B cell (primary cell): ENCODE data around the gene SCAMP1. TPM values are rescaled to one million over a fixed set of nuclear protein-coding genes. Genes with fewer than 3 reads are reported as not detected.

ENCODE experiments used
- ATAC-seq: fragments of 200-7000 bp; cut with Tn5 transposase; one replicate; pipeline ENCODE4 v1.10.0; 2021; ENCODE audit warnings: low read depth, mild to moderate bottlenecking, moderate number of reproducible peaks, moderate library complexity
- CTCF ChIA-PET: fragments of 350-600 bp; sonication (Branson Sonifier 250); formaldehyde crosslinking; loops from one replicate; lab custom pipeline; 2021; ENCODE audit warnings: antibody characterized with exemption, inconsistent platforms; lab: Charles Lee
- POLR2A ChIA-PET: fragments of 350-600 bp; sonication (Branson Sonifier 250); formaldehyde crosslinking; loops from one replicate; lab custom pipeline; 2021; ENCODE audit warnings: antibody characterized with exemption; lab: Charles Lee
- DNase-seq: peaks from one replicate; pipeline ENCODE4 v3.0.0; 2013
- H2AFZ ChIP-seq: 2 replicates; pipeline ENCODE4 v1.6.1; 2012; ENCODE audit warnings: mild to moderate bottlenecking, low read depth, low read length; ENCODE audit not compliant: insufficient read depth, poor library complexity, severe bottlenecking
- H3K27ac ChIP-seq, 2 donors: 1 replicate in 1 of 2; 2 replicates in 1 of 2; pipeline ENCODE4 v1.5.1; 2012 to 2013; ENCODE audit warnings: low read length in 2 of 2, mild to moderate bottlenecking in 2 of 2, moderate library complexity in 1 of 2
- H3K27me3 ChIP-seq, 4 experiments: fragments of 200-600 bp in 1 of 4; sonication (generic) in 1 of 4; replicated peaks in 1 of 4; 1 replicate in 2 of 4; 2 replicates in 2 of 4; pipeline versions ENCODE4 v1.6.1 to v1.7.0; 2013 to 2016; ENCODE audit warnings: low read length in 3 of 4, mild to moderate bottlenecking in 2 of 4, mixed read lengths in 1 of 4, moderate library complexity in 1 of 4; ENCODE audit not compliant: insufficient read depth in 4 of 4, control insufficient read depth in 3 of 4; ENCODE audit errors: control extremely low read depth in 1 of 4
- H3K36me3 ChIP-seq, 2 experiments: replicated peaks in 1 of 2; 1 replicate in 1 of 2; 2 replicates in 1 of 2; pipeline versions ENCODE4 v1.6.1 to v1.7.1; 2013; ENCODE audit warnings: low read length in 1 of 2; ENCODE audit not compliant: insufficient read depth in 2 of 2, control insufficient read depth in 1 of 2; ENCODE audit errors: control extremely low read depth in 1 of 2, extremely low read depth in 1 of 2
- H3K4me1 ChIP-seq, 2 donors: fragments of 200-600 bp in 1 of 2; sonication (generic) in 1 of 2; 1 replicate in 1 of 2; 2 replicates in 1 of 2; pipeline versions ENCODE4 v1.5.1 to v1.6.1; 2013 to 2017; ENCODE audit warnings: low read length in 2 of 2; ENCODE audit not compliant: control insufficient read depth in 2 of 2, insufficient read depth in 2 of 2
- H3K4me2 ChIP-seq: replicated peaks from 2 replicates; pipeline ENCODE3; 2012; ENCODE audit warnings: mild to moderate bottlenecking, low read depth, low read length; ENCODE audit not compliant: poor library complexity, severe bottlenecking
- H3K4me3 ChIP-seq, 5 experiments: fragments of 200-600 bp in 1 of 5; sonication (generic) in 1 of 5; 1 replicate in 3 of 5; 2 replicates in 2 of 5; pipeline versions ENCODE4 v1.5.1 to v1.7.0; 2011 to 2016; ENCODE audit warnings: low read length in 4 of 5, mild to moderate bottlenecking in 4 of 5, low read depth in 2 of 5, control low read depth in 1 of 5, moderate library complexity in 1 of 5; ENCODE audit not compliant: insufficient read depth in 1 of 5; ENCODE audit errors: control extremely low read depth in 1 of 5, extremely low read depth in 1 of 5
- H3K79me2 ChIP-seq: fragments of 200-600 bp; sonication (generic); one replicate; pipeline ENCODE4 v1.6.0; 2016; ENCODE audit warnings: low read length; ENCODE audit not compliant: control insufficient read depth, insufficient read depth
- H3K9ac ChIP-seq: fragments of 200-600 bp; sonication (generic); 2 replicates; pipeline ENCODE4 v1.6.1; 2017; ENCODE audit warnings: mild to moderate bottlenecking, low read length, moderate library complexity
- H3K9me3 ChIP-seq, 3 donors: one replicate each; pipeline versions ENCODE4 v1.6.1 to v1.7.1; 2013; ENCODE audit warnings: low read length in 2 of 3; ENCODE audit not compliant: control insufficient read depth in 2 of 3, insufficient read depth in 1 of 3; ENCODE audit errors: control extremely low read depth in 1 of 3
- H4K20me1 ChIP-seq: 2 replicates; pipeline ENCODE4 v1.6.0; 2012; ENCODE audit warnings: mild to moderate bottlenecking, low read length; ENCODE audit not compliant: insufficient read depth, control insufficient read depth, poor library complexity, severe bottlenecking
- H3K27ac Mint-ChIP-seq: one replicate; pipeline ENCODE4 v1.8.0; 2021; ENCODE audit warnings: mixed read lengths
- H3K27me3 Mint-ChIP-seq: one replicate; pipeline ENCODE4 v1.8.0; 2021; ENCODE audit warnings: mixed read lengths
- H3K4me1 Mint-ChIP-seq: one replicate; pipeline ENCODE4 v1.8.0; 2021; ENCODE audit warnings: mixed read lengths
- H3K4me3 Mint-ChIP-seq: one replicate; pipeline ENCODE4 v1.8.0; 2021; ENCODE audit warnings: mixed read lengths
- H3K9me3 Mint-ChIP-seq: one replicate; pipeline ENCODE4 v1.8.0; 2022; ENCODE audit warnings: mixed read lengths; ENCODE audit not compliant: insufficient read depth
- CTCF ChIP-seq: fragments of 200-600 bp; IDR thresholded peaks from one replicate; pipeline ENCODE4 v1.8.0; 2022; ENCODE audit warnings: antibody characterized with exemption, mild to moderate bottlenecking
- EZH2 ChIP-seq: IDR thresholded peaks from 2 replicates; pipeline ENCODE4 v1.6.1; 2012; ENCODE audit warnings: borderline replicate concordance, low read depth, mild to moderate bottlenecking, moderate library complexity, low read length; ENCODE audit not compliant: insufficient read depth, poor library complexity, severe bottlenecking
- WGBS: methylation state at CpG from one replicate; pipeline ENCODE4 v1.1.5; 2013; ENCODE audit warnings: missing lambda C conversion rate; ENCODE audit not compliant: insufficient coverage; 5-methylcytosine and 5-hydroxymethylcytosine counted together
- intact Hi-C: fragments of 100-400 bp; cut with micrococcal nuclease; formaldehyde crosslinking; loops from one replicate; pipeline ENCODE4 v1.10.0; 2022
- polyA plus RNA-seq: library from polyadenylated mRNA; depleted of rRNA; stranded (reverse); fragments of >200 nt; gene quantifications from 2 replicates; pipeline ENCODE4 v1.2.3, GENCODE V29; 2012
- total RNA-seq, 2 donors: library from RNA; stranded (reverse); fragments of 120-200 nt in 1 of 2; gene quantifications; 1 replicate in 1 of 2; 2 replicates in 1 of 2; pipeline versions ENCODE4 v1.2.3 to v1.2.4, GENCODE V29; 2013 to 2022

The SCAMP1 gene
- total and polyA plus RNA-seq, 2 donors (not counting 1 experiment from before 2014, with no cell fraction given), result 3.8 to 25.4 TPM

GRCh38 chr5:78472469-78473106 is 112.2 kb downstream of the SCAMP1 start:
- Histone ChIP-seq H3K36me3 (peaks cover 0 to 3% of the 10 kb centered on the region in 2 experiments), H3K9me3 (no peaks in the 10 kb centered on the region), H2AFZ (no peak overlapping the region), H3K27me3 (no peaks in the 10 kb centered on the region), H3K4me2 (no peak overlapping the region), H3K4me3 (no peak overlapping the region), H3K9ac (no peak overlapping the region), H4K20me1 (no peaks in the 10 kb centered on the region), H3K27ac (no peak overlapping the region), H3K79me2 (no peaks in the 10 kb centered on the region), H3K4me1 (no peaks in the 10 kb centered on the region)
- peaks cover 3% of the 10 kb centered on the region for H3K4me1 Mint-ChIP-seq
- H3K27ac Mint-ChIP-seq, result no peak overlapping the region
- no peak overlapping the region for H3K4me3 Mint-ChIP-seq
- CTCF ChIA-PET, result interaction anchor here (0.8 to 4.3 kb wide), 3 partner anchors 7 to 494 kb away, joined by 3 to 32 read pairs (median 3); no protein-coding TSS in a partner anchor
- no peak for ATAC-seq
- POLR2A ChIA-PET, result interaction anchor here (0.6 kb wide), 1 partner anchor 490 kb away, joined by 4 read pairs; no protein-coding TSS in a partner anchor
- DNase-seq, result no peak
- no peaks in the 10 kb centered on the region for H3K27me3 Mint-ChIP-seq
- peak; percentile 6 for TF ChIP-seq CTCF
- no peak for TF ChIP-seq EZH2
- intact Hi-C loops, result loop anchor here (5.0 kb wide), 1 partner anchor 35 kb away; no protein-coding TSS in a partner anchor
- H3K9me3 Mint-ChIP-seq, result no peaks in the 10 kb centered on the region

- no peak overlapping the region for H3K4me3 ChIP-seq
- H3K36me3 ChIP-seq, result peaks cover 0 to 3% of the 10 kb centered on the region in 2 experiments
- ATAC-seq, result no peak
- no peak overlapping the region for H2AFZ ChIP-seq
- no peak for DNase-seq
- POLR2A ChIA-PET, result interaction anchor here (0.7 kb wide), 1 partner anchor 532 kb away, joined by 3 read pairs; no protein-coding TSS in a partner anchor
- H3K27ac ChIP-seq, result no peak overlapping the region
- H3K4me2 ChIP-seq, result no peak overlapping the region
- H3K27me3 Mint-ChIP-seq, result no peaks in the 10 kb centered on the region
- H3K4me1 Mint-ChIP-seq, result no peaks in the 10 kb centered on the region
- H3K9ac ChIP-seq, result no peak overlapping the region
- intact Hi-C loops, result loop anchor here (5.0 kb wide), 1 partner anchor 34 kb away; no protein-coding TSS in a partner anchor
- H3K9me3 ChIP-seq, result no peaks in the 10 kb centered on the region
- no peak overlapping the region for H3K4me3 Mint-ChIP-seq
- H3K27ac Mint-ChIP-seq, result no peak overlapping the region
- H3K79me2 ChIP-seq, result no peaks in the 10 kb centered on the region
- no peaks in the 10 kb centered on the region for H3K9me3 Mint-ChIP-seq
- CTCF ChIA-PET, result interaction anchor here (0.6 to 4.3 kb wide), 5 partner anchors 8 to 523 kb away, joined by 3 to 32 read pairs (median 3); partner anchors contain the start of gene LHFPL2
- no CpG with 5 or more reads among the region's 1 CpG for WGBS
- no peaks in the 10 kb centered on the region for H3K4me1 ChIP-seq
- TF ChIP-seq CTCF (no peak), EZH2 (no peak)
- H4K20me1 ChIP-seq, result no peaks in the 10 kb centered on the region
- no peaks in the 10 kb centered on the region for H3K27me3 ChIP-seq
Observed at GRCh38 chr5:78473751-78474150, 113.3 kb downstream of the SCAMP1 start.
